ENCODE results near the gene SCAF1.

DNA sequence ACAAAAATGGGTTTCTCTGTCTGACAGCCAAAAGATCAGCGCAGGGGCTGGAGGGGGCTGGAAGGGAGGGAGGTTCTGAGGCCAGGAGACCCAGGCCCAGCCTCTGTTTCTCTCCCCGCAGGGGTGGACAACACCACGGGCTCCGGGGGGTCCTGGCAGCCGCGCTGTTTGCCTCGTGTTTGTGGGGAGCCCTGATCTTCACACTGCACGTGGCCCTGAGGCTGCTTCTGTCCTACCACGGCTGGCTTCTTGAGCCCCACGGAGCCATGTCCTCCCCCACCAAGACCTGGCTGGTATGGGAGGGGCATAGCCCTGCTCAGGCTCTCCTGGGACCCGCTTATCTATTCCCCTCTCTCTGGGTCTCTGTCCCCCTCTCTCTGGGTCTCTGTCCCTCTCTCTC, 58.6 kb downstream of the SCAF1 start:
- TF ChIP-seq, protein P1, sequence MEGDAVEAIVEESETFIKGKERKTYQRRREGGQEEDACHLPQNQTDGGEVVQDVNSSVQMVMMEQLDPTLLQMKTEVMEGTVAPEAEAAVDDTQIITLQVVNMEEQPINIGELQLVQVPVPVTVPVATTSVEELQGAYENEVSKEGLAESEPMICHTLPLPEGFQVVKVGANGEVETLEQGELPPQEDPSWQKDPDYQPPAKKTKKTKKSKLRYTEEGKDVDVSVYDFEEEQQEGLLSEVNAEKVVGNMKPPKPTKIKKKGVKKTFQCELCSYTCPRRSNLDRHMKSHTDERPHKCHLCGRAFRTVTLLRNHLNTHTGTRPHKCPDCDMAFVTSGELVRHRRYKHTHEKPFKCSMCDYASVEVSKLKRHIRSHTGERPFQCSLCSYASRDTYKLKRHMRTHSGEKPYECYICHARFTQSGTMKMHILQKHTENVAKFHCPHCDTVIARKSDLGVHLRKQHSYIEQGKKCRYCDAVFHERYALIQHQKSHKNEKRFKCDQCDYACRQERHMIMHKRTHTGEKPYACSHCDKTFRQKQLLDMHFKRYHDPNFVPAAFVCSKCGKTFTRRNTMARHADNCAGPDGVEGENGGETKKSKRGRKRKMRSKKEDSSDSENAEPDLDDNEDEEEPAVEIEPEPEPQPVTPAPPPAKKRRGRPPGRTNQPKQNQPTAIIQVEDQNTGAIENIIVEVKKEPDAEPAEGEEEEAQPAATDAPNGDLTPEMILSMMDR (IDR thresholded peaks at IDR 0.05) = no peak
- TF ChIP-seq EZH2 (IDR thresholded peaks at IDR 0.05) = no peak

All from neural progenitor cell (in vitro differentiated cells).